ENCODE results near the gene CHAT. TPM values are rescaled to one million over a fixed set of nuclear protein-coding genes. Genes with fewer than 3 reads are reported as not detected.

Gene CHAT
- total RNA-seq, 4 donors from 2014 or later = not detected

DNA sequence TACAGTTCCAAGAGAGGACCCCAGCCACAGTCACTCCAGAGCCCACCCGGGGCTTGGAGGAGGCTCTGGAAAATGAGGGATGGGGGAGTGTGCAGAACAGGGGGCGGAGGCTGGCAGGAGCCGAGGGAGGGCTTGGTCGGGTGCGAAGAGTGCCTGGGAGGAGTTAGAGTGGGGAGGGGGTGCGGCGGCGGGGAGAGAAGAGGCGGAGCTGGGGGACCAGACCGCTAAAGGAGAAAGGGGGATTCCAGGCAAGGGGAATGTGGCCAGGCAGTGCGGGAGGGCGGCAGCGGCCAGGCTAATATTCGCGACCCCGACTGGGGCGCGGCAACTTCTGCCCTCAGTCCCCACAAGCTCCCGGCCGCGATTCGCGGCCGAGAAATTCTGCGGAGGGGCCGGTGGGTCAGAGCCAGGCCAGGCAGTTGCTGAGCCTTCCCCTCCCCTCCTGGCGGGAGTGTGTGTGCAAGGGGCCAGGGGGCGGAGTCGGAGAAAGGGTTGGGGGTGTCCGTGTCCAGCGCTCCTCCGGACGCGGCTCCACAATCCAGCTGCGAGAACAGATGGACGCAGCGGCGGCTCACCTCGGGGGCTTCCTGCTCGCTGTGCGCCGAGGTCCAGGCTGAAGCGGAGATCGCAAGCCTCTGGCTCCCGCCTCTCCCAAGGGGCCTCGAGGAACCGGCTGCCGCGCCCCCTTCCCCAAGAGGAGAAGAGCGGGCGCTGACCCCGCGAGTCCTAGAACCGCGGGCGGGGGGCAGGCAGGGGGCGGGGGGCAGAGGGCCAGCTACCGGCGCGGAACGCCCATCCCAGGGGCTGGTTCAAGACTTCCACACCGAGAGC lies 4.3 kb upstream of the CHAT start:
- no peak overlapping the region for H3K27ac ChIP-seq
- no peak overlapping the region for H3K4me3 ChIP-seq
- H3K4me1 ChIP-seq = peaks cover 0 to 15% of the 10 kb centered on the region in 2 donors
- H3K9me3 ChIP-seq = no peaks in the 10 kb centered on the region
- intact Hi-C loops (cut with DNase I; ENCODE audit: low total_unique reads) = no loop called here
- no peaks in the 10 kb centered on the region for H3K36me3 ChIP-seq
- TF ChIP-seq, protein P1, sequence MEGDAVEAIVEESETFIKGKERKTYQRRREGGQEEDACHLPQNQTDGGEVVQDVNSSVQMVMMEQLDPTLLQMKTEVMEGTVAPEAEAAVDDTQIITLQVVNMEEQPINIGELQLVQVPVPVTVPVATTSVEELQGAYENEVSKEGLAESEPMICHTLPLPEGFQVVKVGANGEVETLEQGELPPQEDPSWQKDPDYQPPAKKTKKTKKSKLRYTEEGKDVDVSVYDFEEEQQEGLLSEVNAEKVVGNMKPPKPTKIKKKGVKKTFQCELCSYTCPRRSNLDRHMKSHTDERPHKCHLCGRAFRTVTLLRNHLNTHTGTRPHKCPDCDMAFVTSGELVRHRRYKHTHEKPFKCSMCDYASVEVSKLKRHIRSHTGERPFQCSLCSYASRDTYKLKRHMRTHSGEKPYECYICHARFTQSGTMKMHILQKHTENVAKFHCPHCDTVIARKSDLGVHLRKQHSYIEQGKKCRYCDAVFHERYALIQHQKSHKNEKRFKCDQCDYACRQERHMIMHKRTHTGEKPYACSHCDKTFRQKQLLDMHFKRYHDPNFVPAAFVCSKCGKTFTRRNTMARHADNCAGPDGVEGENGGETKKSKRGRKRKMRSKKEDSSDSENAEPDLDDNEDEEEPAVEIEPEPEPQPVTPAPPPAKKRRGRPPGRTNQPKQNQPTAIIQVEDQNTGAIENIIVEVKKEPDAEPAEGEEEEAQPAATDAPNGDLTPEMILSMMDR (IDR thresholded peaks at IDR 0.05) = no peak
- TF ChIP-seq POLR2A (IDR thresholded peaks at IDR 0.05) = no peak
- DNase-seq = no peak
- H3K27me3 ChIP-seq = peaks cover 0 to 55% of the 10 kb centered on the region in 2 donors

DNA sequence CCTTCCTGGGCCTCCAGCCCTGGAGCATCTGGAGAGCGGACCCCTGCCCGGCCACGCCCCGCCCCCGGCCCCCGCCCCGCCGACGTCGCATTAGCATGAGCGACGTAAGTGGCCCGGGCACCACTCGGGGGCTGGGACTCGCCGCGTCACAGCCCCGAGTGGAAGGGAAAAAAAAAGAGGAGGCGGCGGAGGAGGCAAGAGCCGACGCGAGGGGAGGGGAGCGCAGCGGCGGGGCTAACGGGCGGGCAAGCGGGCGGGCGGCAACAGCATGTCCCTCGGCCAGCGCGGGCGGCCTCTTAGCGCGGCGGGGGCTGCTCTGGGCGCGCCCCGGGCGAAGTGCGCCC lies 3.8 kb upstream of the CHAT start, which contains the start of gene SLC18A3:
Gene SLC18A3 (plus strand): TSS at position 197 of the 344 bp plus-strand sequence. CDS start 431 bp downstream, outside the sequence.
- Histone ChIP-seq H3K4me1 (peaks cover 0 to 15% of the 10 kb centered on the region in 2 donors), H3K27me3 (peaks cover 0 to 58% of the 10 kb centered on the region in 2 donors)
- no peak for DNase-seq

DNA sequence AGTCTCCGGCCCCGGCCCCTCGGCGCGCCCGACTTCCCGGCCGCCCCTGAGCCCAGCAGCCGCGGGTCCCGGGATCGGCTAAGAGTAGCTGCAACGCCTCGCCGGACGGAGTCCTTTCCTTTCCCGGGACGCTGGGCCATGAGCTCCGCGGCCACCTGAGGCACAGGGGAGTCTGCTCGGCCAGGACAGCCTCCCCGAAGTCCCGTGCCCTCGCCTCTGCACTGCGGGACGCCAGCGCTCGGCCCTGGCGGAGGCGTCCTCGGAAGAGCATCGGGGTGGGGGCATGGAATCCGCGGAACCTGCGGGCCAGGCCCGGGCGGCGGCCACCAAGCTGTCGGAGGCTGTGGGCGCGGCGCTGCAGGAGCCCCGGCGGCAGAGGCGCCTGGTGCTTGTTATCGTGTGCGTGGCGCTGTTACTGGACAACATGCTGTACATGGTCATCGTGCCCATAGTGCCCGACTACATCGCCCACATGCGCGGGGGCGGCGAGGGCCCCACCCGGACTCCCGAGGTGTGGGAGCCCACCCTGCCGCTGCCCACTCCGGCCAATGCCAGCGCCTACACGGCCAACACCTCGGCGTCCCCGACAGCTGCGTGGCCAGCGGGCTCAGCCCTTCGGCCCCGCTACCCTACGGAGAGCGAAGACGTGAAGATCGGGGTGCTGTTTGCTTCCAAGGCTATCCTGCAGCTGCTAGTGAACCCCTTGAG lies 3.2 kb upstream of the CHAT start:
- no peak overlapping the region for H3K4me3 ChIP-seq
- H3K4me1 ChIP-seq = peaks cover 0 to 15% of the 10 kb centered on the region in 2 donors
- H3K27me3 ChIP-seq = peaks cover 0 to 63% of the 10 kb centered on the region in 2 donors

More for the DNA sequence above, 3.8 kb upstream of the CHAT start, which contains the start of gene SLC18A3:
- Histone ChIP-seq H3K9me3 (no peaks in the 10 kb centered on the region), H3K36me3 (no peaks in the 10 kb centered on the region), H3K27ac (no peak within 1 kb of the TSS), H3K4me3 (no peak within 1 kb of the TSS)
- intact Hi-C loops (cut with DNase I; ENCODE audit: low total_unique reads) = no loop called here
- TF ChIP-seq, protein P1 (IDR thresholded peaks at IDR 0.05) = no peak
- TF ChIP-seq POLR2A (IDR thresholded peaks at IDR 0.05) = no peak

DNA sequence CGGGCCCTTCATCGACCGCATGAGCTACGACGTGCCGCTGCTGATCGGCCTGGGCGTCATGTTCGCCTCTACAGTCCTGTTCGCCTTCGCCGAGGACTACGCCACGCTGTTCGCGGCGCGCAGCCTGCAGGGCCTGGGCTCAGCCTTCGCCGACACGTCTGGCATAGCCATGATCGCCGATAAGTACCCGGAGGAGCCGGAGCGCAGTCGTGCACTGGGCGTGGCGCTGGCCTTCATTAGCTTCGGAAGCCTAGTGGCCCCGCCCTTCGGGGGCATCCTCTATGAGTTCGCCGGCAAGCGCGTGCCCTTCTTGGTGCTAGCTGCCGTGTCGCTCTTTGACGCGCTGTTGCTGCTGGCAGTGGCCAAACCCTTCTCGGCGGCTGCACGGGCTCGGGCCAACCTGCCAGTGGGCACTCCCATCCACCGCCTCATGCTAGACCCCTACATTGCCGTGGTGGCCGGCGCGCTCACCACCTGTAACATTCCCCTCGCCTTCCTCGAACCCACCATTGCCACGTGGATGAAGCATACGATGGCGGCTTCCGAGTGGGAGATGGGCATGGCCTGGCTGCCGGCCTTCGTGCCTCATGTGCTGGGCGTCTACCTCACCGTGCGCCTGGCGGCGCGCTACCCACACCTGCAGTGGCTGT lies 2.5 kb upstream of the CHAT start:
- no peak for DNase-seq
- Histone ChIP-seq H3K9me3 (no peaks in the 10 kb centered on the region), H3K4me3 (no peak overlapping the region), H3K4me1 (peaks cover 0 to 15% of the 10 kb centered on the region in 2 donors), H3K27me3 (peaks cover 0 to 64% of the 10 kb centered on the region in 2 donors), H3K27ac (no peak overlapping the region), H3K36me3 (no peaks in the 10 kb centered on the region)
- intact Hi-C loops (cut with DNase I; ENCODE audit: low total_unique reads) = no loop called here
- TF ChIP-seq, protein P1 (IDR thresholded peaks at IDR 0.05) = no peak
- no peak for TF ChIP-seq POLR2A (IDR thresholded peaks at IDR 0.05)

More for the DNA sequence above, 3.2 kb upstream of the CHAT start:
- TF ChIP-seq, protein P1 (IDR thresholded peaks at IDR 0.05) = no peak
- no peak for TF ChIP-seq POLR2A (IDR thresholded peaks at IDR 0.05)
- no peak overlapping the region for H3K27ac ChIP-seq
- intact Hi-C loops (cut with DNase I; ENCODE audit: low total_unique reads) = no loop called here
- H3K36me3 ChIP-seq = no peaks in the 10 kb centered on the region
- no peak for DNase-seq
- H3K9me3 ChIP-seq = no peaks in the 10 kb centered on the region
